Caco-2 (cell line): Measurements from ENCODE around the gene THSD7A. TPM values are rescaled to one million over a fixed set of nuclear protein-coding genes. Genes with fewer than 3 reads are reported as not detected.

Source experiments
- BruUV-seq: library from RNA; stranded (reverse); fragments of 400-500 nt; replicated peaks from 2 replicates; lab custom pipeline; 2021; lab: Mats Ljungman, UMichigan
- CTCF ChIA-PET: fragments of 300-600 bp; sonication (Branson Sonifier 250); formaldehyde crosslinking; loops from one replicate; lab custom pipeline; 2022; ENCODE audit warnings: antibody characterized with exemption; lab: Charles Lee
- POLR2A ChIA-PET: fragments of 300-600 bp; sonication (Branson Sonifier 250); formaldehyde crosslinking; loops from one replicate; lab custom pipeline; 2022; ENCODE audit warnings: antibody characterized with exemption; lab: Charles Lee
- DNase-seq, 2 experiments: peaks; one replicate each; pipeline versions ENCODE4 v3.0.0 to v3.0.0-alpha.2; 2020 to 2022
- H3K27me3 ChIP-seq: replicated peaks from 2 replicates; pipeline ENCODE4 v1.6.0; 2011; ENCODE audit warnings: low read length; ENCODE audit not compliant: control insufficient read depth, insufficient read depth
- H3K36me3 ChIP-seq: 2 replicates; pipeline ENCODE4 v1.5.1; 2011; ENCODE audit warnings: low read length; ENCODE audit not compliant: control insufficient read depth, insufficient read depth
- H3K4me1 ChIP-seq: fragments of 250-450 bp; sonication (Bioruptor Pico); 2 replicates; pipeline ENCODE4 v1.5.1; 2020; ENCODE audit warnings: mild to moderate bottlenecking
- H3K4me3 ChIP-seq: 2 replicates; pipeline ENCODE4 v1.5.1; 2011; ENCODE audit warnings: low read depth, mild to moderate bottlenecking, control low read depth, low read length
- H3K9me3 ChIP-seq: fragments of 250-450 bp; sonication (Bioruptor Pico); 2 replicates; pipeline ENCODE4 v1.5.1; 2020; ENCODE audit warnings: mild to moderate bottlenecking, moderate library complexity
- H3K27ac Mint-ChIP-seq: one replicate; pipeline ENCODE4 v1.8.0; 2022; ENCODE audit warnings: mixed read lengths; ENCODE audit not compliant: unreplicated experiment
- H3K27me3 Mint-ChIP-seq: one replicate; pipeline ENCODE4 v1.8.0; 2022; ENCODE audit warnings: mixed read lengths; ENCODE audit not compliant: insufficient read depth, unreplicated experiment
- H3K36me3 Mint-ChIP-seq: one replicate; pipeline ENCODE4 v1.8.0; 2022; ENCODE audit warnings: mild to moderate bottlenecking, mixed read lengths; ENCODE audit not compliant: insufficient read depth, unreplicated experiment
- H3K4me1 Mint-ChIP-seq: one replicate; pipeline ENCODE4 v1.8.0; 2022; ENCODE audit warnings: low read depth, mixed read lengths; ENCODE audit not compliant: unreplicated experiment
- H3K4me3 Mint-ChIP-seq: one replicate; pipeline ENCODE4 v1.8.0; 2022; ENCODE audit warnings: mild to moderate bottlenecking, moderate library complexity, mixed read lengths; ENCODE audit not compliant: unreplicated experiment
- H3K9me3 Mint-ChIP-seq: one replicate; pipeline ENCODE4 v1.8.0; 2022; ENCODE audit warnings: mixed read lengths; ENCODE audit not compliant: unreplicated experiment
- CTCF ChIP-seq, 2 experiments: fragments of 200-600 bp in 1 of 2; IDR thresholded peaks; 1 replicate in 1 of 2; 2 replicates in 1 of 2; pipeline versions ENCODE4 v1.5.1 to v1.8.0; 2011 to 2022; ENCODE audit warnings: antibody characterized with exemption in 1 of 2, control low read depth in 1 of 2, inconsistent platforms in 1 of 2, low read depth in 1 of 2, low read length in 1 of 2, mild to moderate bottlenecking in 1 of 2, moderate library complexity in 1 of 2; ENCODE audit not compliant: insufficient read depth in 1 of 2, severe bottlenecking in 1 of 2, unreplicated experiment in 1 of 2
- intact Hi-C: fragments of 100-400 bp; cut with micrococcal nuclease; formaldehyde crosslinking; loops from one replicate; pipeline ENCODE4 v1.10.0; 2022; ENCODE audit not compliant: unreplicated experiment
- total RNA-seq: library from RNA; stranded (reverse); gene quantifications from 2 replicates; pipeline ENCODE4 v1.2.3, GENCODE V29; 2022

THSD7A gene
- total RNA-seq, 1 experiment from 2014 or later: 0.05 TPM

DNA sequence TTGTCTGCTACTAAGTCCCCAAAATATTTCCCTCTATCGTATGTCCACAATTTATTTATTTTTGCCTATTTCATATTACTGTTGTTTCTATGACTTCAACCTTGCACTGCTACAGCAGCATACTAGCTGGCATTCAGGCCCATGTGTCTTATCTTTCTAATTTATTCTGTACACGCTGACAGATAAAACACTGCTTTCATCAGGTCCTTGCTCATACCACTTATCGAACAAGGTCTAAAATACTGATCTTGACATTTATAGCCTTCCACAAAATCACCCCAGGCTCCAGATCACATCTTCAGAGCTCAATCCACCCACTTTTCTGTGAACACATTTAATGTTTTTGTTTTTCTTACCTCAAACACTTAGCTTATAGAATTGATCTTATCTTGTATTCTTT, 374.6 kb downstream of the THSD7A start:
- no TSS peak for BruUV-seq
- no peak for DNase-seq
- Mint-ChIP-seq H3K9me3 (no peaks in the 10 kb centered on the region), H3K27me3 (peaks cover 3% of the 10 kb centered on the region), H3K4me3 (no peak overlapping the region), H3K27ac (no peak overlapping the region), H3K4me1 (no peaks in the 10 kb centered on the region), H3K36me3 (no peaks in the 10 kb centered on the region)
- CTCF ChIA-PET: no interaction called here
- no peaks in the 10 kb centered on the region for H3K4me1 ChIP-seq
- intact Hi-C loops: no loop called here
- no peak for TF ChIP-seq CTCF (IDR thresholded peaks at IDR 0.05; ENCODE audit: insufficient read depth in 1 of 2, low read depth in 1 of 2, low read length in 1 of 2, severe bottlenecking in 1 of 2, unreplicated experiment in 1 of 2)
- no peak overlapping the region for H3K4me3 ChIP-seq
- H3K36me3 ChIP-seq: no peaks in the 10 kb centered on the region
- H3K27me3 ChIP-seq: no peaks in the 10 kb centered on the region
- POLR2A ChIA-PET: no interaction called here
- H3K9me3 ChIP-seq: no peaks in the 10 kb centered on the region

GRCh38 chr7:11456574-11456973, 375.4 kb downstream of the THSD7A start:
- TF ChIP-seq CTCF (IDR thresholded peaks at IDR 0.05; ENCODE audit: insufficient read depth in 1 of 2, low read depth in 1 of 2, low read length in 1 of 2, severe bottlenecking in 1 of 2, unreplicated experiment in 1 of 2): no peak
- Histone ChIP-seq H3K9me3 (no peaks in the 10 kb centered on the region), H3K4me3 (no peak overlapping the region), H3K27me3 (no peaks in the 10 kb centered on the region), H3K4me1 (no peaks in the 10 kb centered on the region), H3K36me3 (no peaks in the 10 kb centered on the region)
- H3K4me3 Mint-ChIP-seq: no peak overlapping the region
- BruUV-seq: no TSS peak
- peaks cover 3% of the 10 kb centered on the region for H3K27me3 Mint-ChIP-seq
- ChIA-PET POLR2A (no interaction called here), CTCF (no interaction called here)
- H3K27ac Mint-ChIP-seq: no peak overlapping the region
- no peak for DNase-seq
- H3K36me3 Mint-ChIP-seq: no peaks in the 10 kb centered on the region
- H3K4me1 Mint-ChIP-seq: no peaks in the 10 kb centered on the region
- no peaks in the 10 kb centered on the region for H3K9me3 Mint-ChIP-seq
- intact Hi-C loops: no loop called here

DNA sequence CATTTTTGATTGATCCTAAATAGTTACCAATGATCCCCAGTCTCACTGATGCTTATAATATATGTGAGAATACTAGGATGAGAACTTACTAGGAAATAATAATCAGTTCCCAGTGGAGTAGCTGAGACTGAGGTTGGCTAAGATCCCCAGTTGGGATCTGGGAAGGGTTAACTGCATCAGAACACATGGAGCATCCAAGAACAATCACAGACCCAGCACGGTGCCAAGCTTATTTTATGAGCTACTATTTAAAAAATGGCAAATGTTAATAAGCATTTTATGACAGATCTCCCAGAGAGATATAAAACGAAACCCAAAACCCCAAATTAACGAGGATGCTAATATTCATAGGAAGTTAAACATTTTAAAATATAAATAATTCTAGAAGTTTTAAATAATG, 379.5 kb downstream of the THSD7A start:
- H3K4me3 Mint-ChIP-seq: no peak overlapping the region
- TF ChIP-seq CTCF (IDR thresholded peaks at IDR 0.05; ENCODE audit: insufficient read depth in 1 of 2, low read depth in 1 of 2, low read length in 1 of 2, severe bottlenecking in 1 of 2, unreplicated experiment in 1 of 2): no peak
- H3K4me1 Mint-ChIP-seq: no peaks in the 10 kb centered on the region
- BruUV-seq: no TSS peak
- Histone ChIP-seq H3K36me3 (no peaks in the 10 kb centered on the region), H3K9me3 (no peaks in the 10 kb centered on the region), H3K27me3 (no peaks in the 10 kb centered on the region), H3K4me3 (no peak overlapping the region), H3K4me1 (no peaks in the 10 kb centered on the region)
- H3K27ac Mint-ChIP-seq: no peak overlapping the region
- H3K9me3 Mint-ChIP-seq: no peaks in the 10 kb centered on the region
- intact Hi-C loops: no loop called here
- no peaks in the 10 kb centered on the region for H3K36me3 Mint-ChIP-seq
- no peaks in the 10 kb centered on the region for H3K27me3 Mint-ChIP-seq
- POLR2A ChIA-PET: no interaction called here
- CTCF ChIA-PET: no interaction called here
- DNase-seq: no peak
